Measurements from ENCODE around the gene PTPRT. TPM values are rescaled to one million over a fixed set of nuclear protein-coding genes. Genes with fewer than 3 reads are reported as not detected.

The PTPRT gene
- total RNA-seq, 2 experiments from 2014 or later = not detected

GRCh38 chr20:43034981-43035724 lies 154.6 kb downstream of the PTPRT start:
- Mint-ChIP-seq H3K4me3 (no peak overlapping the region), H3K36me3 (ENCODE audit: low read depth) (no peaks in the 10 kb centered on the region), H3K4me1 (ENCODE audit: low read depth) (no peaks in the 10 kb centered on the region), H3K27me3 (ENCODE audit: low read depth) (no peaks in the 10 kb centered on the region), H3K9me3 (ENCODE audit: insufficient read depth) (no peaks in the 10 kb centered on the region), H3K27ac (no peak overlapping the region)
- DNase-seq = no peak
- no peak for ATAC-seq
- CTCF ChIA-PET = no interaction called here
- POLR2A ChIA-PET = no interaction called here

- POLR2A ChIA-PET = no interaction called here
These were observed 157.2 kb downstream of the PTPRT start for GRCh38 chr20:43032459-43032858.

GRCh38 chr20:43029176-43029575 lies 160.5 kb downstream of the PTPRT start:
- no peaks in the 10 kb centered on the region for H3K36me3 Mint-ChIP-seq (ENCODE audit: low read depth)
- ChIA-PET CTCF (no interaction called here), POLR2A (no interaction called here)
- no peak overlapping the region for H3K4me3 Mint-ChIP-seq
- no peaks in the 10 kb centered on the region for H3K9me3 Mint-ChIP-seq (ENCODE audit: insufficient read depth)
- no peak overlapping the region for H3K27ac Mint-ChIP-seq
- DNase-seq = no peak
- H3K27me3 Mint-ChIP-seq (ENCODE audit: low read depth) = no peaks in the 10 kb centered on the region
- no peak for ATAC-seq
- no peaks in the 10 kb centered on the region for H3K4me1 Mint-ChIP-seq (ENCODE audit: low read depth)

More at GRCh38 chr20:43032459-43032858, 157.2 kb downstream of the PTPRT start:
- Mint-ChIP-seq H3K27ac (no peak overlapping the region), H3K36me3 (ENCODE audit: low read depth) (no peaks in the 10 kb centered on the region), H3K4me3 (no peak overlapping the region), H3K27me3 (ENCODE audit: low read depth) (no peaks in the 10 kb centered on the region), H3K9me3 (ENCODE audit: insufficient read depth) (no peaks in the 10 kb centered on the region), H3K4me1 (ENCODE audit: low read depth) (no peaks in the 10 kb centered on the region)
- DNase-seq (no peak), ATAC-seq (no peak)
- CTCF ChIA-PET = no interaction called here

- no peaks in the 10 kb centered on the region for H3K27me3 Mint-ChIP-seq (ENCODE audit: low read depth)
- no peak overlapping the region for H3K4me3 Mint-ChIP-seq
- no peaks in the 10 kb centered on the region for H3K9me3 Mint-ChIP-seq (ENCODE audit: insufficient read depth)
- ATAC-seq = no peak
- DNase-seq = no peak
- H3K36me3 Mint-ChIP-seq (ENCODE audit: low read depth) = no peaks in the 10 kb centered on the region
- no peaks in the 10 kb centered on the region for H3K4me1 Mint-ChIP-seq (ENCODE audit: low read depth)
- POLR2A ChIA-PET = no interaction called here
- CTCF ChIA-PET = no interaction called here
- H3K27ac Mint-ChIP-seq = no peak overlapping the region
These were observed 161.2 kb downstream of the PTPRT start for GRCh38 chr20:43028470-43028869.

- Mint-ChIP-seq H3K27ac (no peak overlapping the region), H3K4me3 (no peak overlapping the region), H3K9me3 (ENCODE audit: insufficient read depth) (no peaks in the 10 kb centered on the region), H3K27me3 (ENCODE audit: low read depth) (no peaks in the 10 kb centered on the region), H3K36me3 (ENCODE audit: low read depth) (no peaks in the 10 kb centered on the region), H3K4me1 (ENCODE audit: low read depth) (no peaks in the 10 kb centered on the region)
- POLR2A ChIA-PET = no interaction called here
- DNase-seq = no peak
- CTCF ChIA-PET = no interaction called here
- no peak for ATAC-seq
These were observed 165.9 kb downstream of the PTPRT start for GRCh38 chr20:43023836-43024235.

GRCh38 chr20:43022568-43022967 lies 167.1 kb downstream of the PTPRT start:
- no peaks in the 10 kb centered on the region for H3K36me3 Mint-ChIP-seq (ENCODE audit: low read depth)
- H3K9me3 Mint-ChIP-seq (ENCODE audit: insufficient read depth) = no peaks in the 10 kb centered on the region
- H3K27ac Mint-ChIP-seq = no peak overlapping the region
- H3K27me3 Mint-ChIP-seq (ENCODE audit: low read depth) = no peaks in the 10 kb centered on the region
- POLR2A ChIA-PET = no interaction called here
- no peak overlapping the region for H3K4me3 Mint-ChIP-seq
- ATAC-seq (no peak), DNase-seq (no peak)
- CTCF ChIA-PET = no interaction called here
- no peaks in the 10 kb centered on the region for H3K4me1 Mint-ChIP-seq (ENCODE audit: low read depth)

- H3K4me1 Mint-ChIP-seq (ENCODE audit: low read depth) = no peaks in the 10 kb centered on the region
These were observed 167.6 kb downstream of the PTPRT start for GRCh38 chr20:43022081-43022480.

GRCh38 chr20:43017241-43018030 lies 172.3 kb downstream of the PTPRT start:
- H3K36me3 Mint-ChIP-seq (ENCODE audit: low read depth) = no peaks in the 10 kb centered on the region
- CTCF ChIA-PET = no interaction called here
- H3K27me3 Mint-ChIP-seq (ENCODE audit: low read depth) = no peaks in the 10 kb centered on the region
- H3K4me3 Mint-ChIP-seq = no peak overlapping the region
- no peak overlapping the region for H3K27ac Mint-ChIP-seq
- DNase-seq (no peak), ATAC-seq (no peak)
- POLR2A ChIA-PET = no interaction called here
- H3K9me3 Mint-ChIP-seq (ENCODE audit: insufficient read depth) = no peaks in the 10 kb centered on the region
- no peaks in the 10 kb centered on the region for H3K4me1 Mint-ChIP-seq (ENCODE audit: low read depth)

More at GRCh38 chr20:43022081-43022480, 167.6 kb downstream of the PTPRT start:
- no peak overlapping the region for H3K4me3 Mint-ChIP-seq
- no peaks in the 10 kb centered on the region for H3K36me3 Mint-ChIP-seq (ENCODE audit: low read depth)
- H3K27me3 Mint-ChIP-seq (ENCODE audit: low read depth) = no peaks in the 10 kb centered on the region
- ChIA-PET CTCF (no interaction called here), POLR2A (no interaction called here)
- no peaks in the 10 kb centered on the region for H3K9me3 Mint-ChIP-seq (ENCODE audit: insufficient read depth)
- ATAC-seq = no peak
- no peak for DNase-seq
- no peak overlapping the region for H3K27ac Mint-ChIP-seq

- ATAC-seq (no peak), DNase-seq (no peak)
- Mint-ChIP-seq H3K4me1 (ENCODE audit: low read depth) (no peaks in the 10 kb centered on the region), H3K27me3 (ENCODE audit: low read depth) (no peaks in the 10 kb centered on the region), H3K36me3 (ENCODE audit: low read depth) (no peaks in the 10 kb centered on the region), H3K27ac (no peak overlapping the region), H3K4me3 (no peak overlapping the region), H3K9me3 (ENCODE audit: insufficient read depth) (no peaks in the 10 kb centered on the region)
- ChIA-PET POLR2A (no interaction called here), CTCF (no interaction called here)
These were observed 173.4 kb downstream of the PTPRT start for GRCh38 chr20:43016257-43016656.

GRCh38 chr20:43015566-43015965 lies 174.1 kb downstream of the PTPRT start:
- Mint-ChIP-seq H3K36me3 (ENCODE audit: low read depth) (no peaks in the 10 kb centered on the region), H3K4me1 (ENCODE audit: low read depth) (no peaks in the 10 kb centered on the region), H3K4me3 (no peak overlapping the region), H3K9me3 (ENCODE audit: insufficient read depth) (no peaks in the 10 kb centered on the region), H3K27me3 (ENCODE audit: low read depth) (no peaks in the 10 kb centered on the region), H3K27ac (no peak overlapping the region)
- no peak for ATAC-seq
- ChIA-PET CTCF (no interaction called here), POLR2A (no interaction called here)
- no peak for DNase-seq

GRCh38 chr20:43014206-43014605 lies 175.5 kb downstream of the PTPRT start:
- Mint-ChIP-seq H3K9me3 (ENCODE audit: insufficient read depth) (no peaks in the 10 kb centered on the region), H3K4me3 (no peak overlapping the region)

GRCh38 chr20:43011491-43011890 lies 178.2 kb downstream of the PTPRT start:
- Mint-ChIP-seq H3K4me1 (ENCODE audit: low read depth) (no peaks in the 10 kb centered on the region), H3K9me3 (ENCODE audit: insufficient read depth) (no peaks in the 10 kb centered on the region), H3K36me3 (ENCODE audit: low read depth) (no peaks in the 10 kb centered on the region), H3K27ac (no peak overlapping the region), H3K4me3 (no peak overlapping the region), H3K27me3 (ENCODE audit: low read depth) (no peaks in the 10 kb centered on the region)
- ChIA-PET POLR2A (no interaction called here), CTCF (no interaction called here)
- no peak for DNase-seq
- ATAC-seq = no peak

More at GRCh38 chr20:43014206-43014605, 175.5 kb downstream of the PTPRT start:
- Mint-ChIP-seq H3K36me3 (ENCODE audit: low read depth) (no peaks in the 10 kb centered on the region), H3K27me3 (ENCODE audit: low read depth) (no peaks in the 10 kb centered on the region), H3K4me1 (ENCODE audit: low read depth) (no peaks in the 10 kb centered on the region), H3K27ac (no peak overlapping the region)
- no peak for ATAC-seq
- no peak for DNase-seq
- POLR2A ChIA-PET = no interaction called here
- CTCF ChIA-PET = no interaction called here

Measured in activated CD8-positive, alpha-beta T cell treated with anti-CD3 and anti-CD28 coated beads, Interleukin-2, amount 10 ng/mL, durations not matched to agents 7 days and 5 days (primary cell).